CD14-positive monocyte (primary cell): ENCODE results near the gene WBP11. TPM values are rescaled to one million over a fixed set of nuclear protein-coding genes. Genes with fewer than 3 reads are reported as not detected.

Experiments used
- DNase-seq, 3 donors: peaks; one replicate each; pipeline ENCODE4 v3.0.0-alpha.2; 2011 to 2022
- H2AFZ ChIP-seq: 2 replicates; pipeline ENCODE4 v1.6.0; 2012; ENCODE audit warnings: mild to moderate bottlenecking, low read depth, low read length, inconsistent platforms; ENCODE audit not compliant: insufficient read depth, poor library complexity, severe bottlenecking
- H3K27ac ChIP-seq, 2 donors: 1 replicate in 1 of 2; 2 replicates in 1 of 2; pipeline ENCODE4 v1.5.1; 2012 to 2013; ENCODE audit warnings: low read length in 2 of 2, control low read depth in 1 of 2, inconsistent platforms in 1 of 2, low read depth in 1 of 2, mild to moderate bottlenecking in 1 of 2
- H3K27me3 ChIP-seq, 2 donors: one replicate each; pipeline versions ENCODE4 v1.6.0 to v1.6.1; 2011 to 2013; ENCODE audit warnings: low read length in 2 of 2; ENCODE audit not compliant: control insufficient read depth in 2 of 2, insufficient read depth in 2 of 2
- H3K36me3 ChIP-seq, 2 donors: replicated peaks in 1 of 2; 1 replicate in 1 of 2; 2 replicates in 1 of 2; pipeline versions ENCODE4 v1.5.1 to v1.6.1; 2012 to 2013; ENCODE audit warnings: low read length in 2 of 2, control low read depth in 1 of 2, inconsistent platforms in 1 of 2, mild to moderate bottlenecking in 1 of 2; ENCODE audit not compliant: insufficient read depth in 2 of 2, control insufficient read depth in 1 of 2
- H3K4me1 ChIP-seq, 2 donors: 1 replicate in 1 of 2; 2 replicates in 1 of 2; pipeline versions ENCODE4 v1.5.1 to v1.6.1; 2012 to 2013; ENCODE audit warnings: low read length in 2 of 2, control low read depth in 1 of 2, inconsistent platforms in 1 of 2, mild to moderate bottlenecking in 1 of 2, moderate library complexity in 1 of 2; ENCODE audit not compliant: insufficient read depth in 2 of 2, control insufficient read depth in 1 of 2
- H3K4me2 ChIP-seq: replicated peaks from 2 replicates; pipeline ENCODE3; 2012; ENCODE audit warnings: low read length, moderate library complexity, mild to moderate bottlenecking; ENCODE audit not compliant: poor library complexity, severe bottlenecking; ENCODE audit errors: extremely low read depth
- H3K4me3 ChIP-seq, 3 experiments: fragments of 200-600 bp in 1 of 3; sonication (generic) in 1 of 3; replicated peaks in 1 of 3; 1 replicate in 2 of 3; 2 replicates in 1 of 3; pipeline ENCODE4 v1.5.1; 2011 to 2013; ENCODE audit warnings: low read length in 3 of 3, mild to moderate bottlenecking in 3 of 3, control low read depth in 2 of 3, low read depth in 2 of 3, inconsistent platforms in 1 of 3, moderate library complexity in 1 of 3
- H3K79me2 ChIP-seq: 2 replicates; pipeline ENCODE4 v1.6.0; 2012; ENCODE audit warnings: mild to moderate bottlenecking, control low read depth, inconsistent platforms, low read length, moderate library complexity; ENCODE audit not compliant: insufficient read depth
- H3K9ac ChIP-seq: 2 replicates; pipeline ENCODE4 v1.6.0; 2017; ENCODE audit warnings: low read length, mild to moderate bottlenecking; ENCODE audit not compliant: insufficient read depth, poor library complexity, severe bottlenecking
- H3K9me3 ChIP-seq, 2 donors: replicated peaks in 1 of 2; 1 replicate in 1 of 2; 2 replicates in 1 of 2; pipeline versions ENCODE4 v1.5.1 to v1.6.1; 2012 to 2013; ENCODE audit warnings: low read length in 2 of 2, control low read depth in 1 of 2; ENCODE audit not compliant: control insufficient read depth in 1 of 2, insufficient read depth in 1 of 2
- H4K20me1 ChIP-seq: 2 replicates; pipeline ENCODE4 v1.6.0; 2012; ENCODE audit warnings: mild to moderate bottlenecking, low read length, control low read depth, moderate library complexity; ENCODE audit not compliant: insufficient read depth
- H3K27ac Mint-ChIP-seq, 7 donors: one replicate each; pipeline ENCODE4 v1.8.0; 2020; ENCODE audit warnings: mild to moderate bottlenecking in 7 of 7, mixed read lengths in 7 of 7, moderate library complexity in 6 of 7, inconsistent platforms in 2 of 7
- H3K27me3 Mint-ChIP-seq, 3 donors: one replicate each; pipeline ENCODE4 v1.8.0; 2021 to 2022; ENCODE audit warnings: low read depth in 3 of 3, mild to moderate bottlenecking in 3 of 3, mixed read lengths in 3 of 3, moderate library complexity in 3 of 3, inconsistent platforms in 1 of 3
- H3K36me3 Mint-ChIP-seq, 2 donors: one replicate each; pipeline ENCODE4 v1.8.0; 2020; ENCODE audit warnings: mixed read lengths in 2 of 2, inconsistent platforms in 1 of 2, mild to moderate bottlenecking in 1 of 2
- H3K4me1 Mint-ChIP-seq: one replicate; pipeline ENCODE4 v1.8.0; 2020; ENCODE audit warnings: mild to moderate bottlenecking, mixed read lengths
- H3K4me3 Mint-ChIP-seq, 2 donors: one replicate each; pipeline ENCODE4 v1.8.0; 2020; ENCODE audit warnings: mild to moderate bottlenecking in 2 of 2, mixed read lengths in 2 of 2, moderate library complexity in 1 of 2
- H3K9me3 Mint-ChIP-seq, 7 donors: one replicate each; pipeline ENCODE4 v1.8.0; 2020 to 2022; ENCODE audit warnings: mixed read lengths in 7 of 7, mild to moderate bottlenecking in 6 of 7, moderate library complexity in 6 of 7, inconsistent platforms in 2 of 7
- CTCF ChIP-seq: fragments of 200-600 bp; IDR thresholded peaks from one replicate; pipeline ENCODE4 v1.8.0; 2022; ENCODE audit warnings: antibody characterized with exemption, mild to moderate bottlenecking
- WGBS: methylation state at CpG from one replicate; pipeline ENCODE4 v1.1.5; 2013; ENCODE audit warnings: missing lambda C conversion rate; ENCODE audit not compliant: insufficient coverage; 5-methylcytosine and 5-hydroxymethylcytosine counted together
- intact Hi-C, 2 donors: fragments of 100-400 bp; cut with micrococcal nuclease; formaldehyde crosslinking; loops; one replicate each; pipeline versions ENCODE4 v1.15.0 to v1.15.1; 2023
- polyA plus RNA-seq, 3 donors: library from polyadenylated mRNA; depleted of rRNA in 1 of 3; unstranded in 2 of 3; stranded (reverse) in 1 of 3; fragments of 300-500 nt in 2 of 3; fragments of >200 nt in 1 of 3; fragmentation: Illumina TruSeq in 2 of 3; gene quantifications; 1 replicate in 2 of 3; 2 replicates in 1 of 3; pipeline ENCODE4 v1.2.3, GENCODE V29; 2012 to 2021

Gene WBP11
- polyA plus RNA-seq, 3 donors: 20.5 to 46.2 (median 29.2) TPM

DNA sequence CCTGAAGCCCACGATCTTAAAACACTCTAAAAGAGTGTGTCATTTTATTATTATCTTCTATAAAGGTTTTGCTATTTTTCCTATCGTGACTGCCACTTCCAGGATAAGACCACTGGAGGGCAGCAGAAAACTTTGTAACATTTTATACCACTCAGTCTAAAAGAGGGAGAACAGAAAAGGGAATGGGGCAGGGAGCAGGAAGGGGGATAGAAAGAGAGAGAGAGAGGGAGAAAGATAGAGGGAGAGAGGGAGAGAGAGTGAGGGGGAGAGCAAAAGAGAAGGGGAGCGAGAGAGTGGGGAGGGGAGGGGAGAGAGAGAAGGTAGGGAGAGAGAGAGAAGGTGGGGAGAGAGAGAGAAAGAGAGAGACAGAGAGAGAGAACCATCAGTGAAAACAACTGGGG lies 42.1 kb upstream of the WBP11 start:
- Histone ChIP-seq H4K20me1 (no peaks in the 10 kb centered on the region), H3K4me1 (no peaks in the 10 kb centered on the region), H3K9ac (no peak overlapping the region), H3K27me3 (no peaks in the 10 kb centered on the region), H3K4me2 (no peak overlapping the region), H3K27ac (no peak overlapping the region), H3K36me3 (no peaks in the 10 kb centered on the region), H3K4me3 (no peak overlapping the region), H2AFZ (peak overlapping the region; percentile 21), H3K79me2 (no peaks in the 10 kb centered on the region), H3K9me3 (no peaks in the 10 kb centered on the region)
- peaks cover 0 to 2% (median 0%) of the 10 kb centered on the region in 3 donors for H3K27me3 Mint-ChIP-seq
- H3K36me3 Mint-ChIP-seq: no peaks in the 10 kb centered on the region
- intact Hi-C loops: loop anchor here (5.0 to 10.0 kb wide), 2 partner anchors 89 to 152 kb away; partner anchors contain the start of gene ERP27 (in 1 of the 2)
- no peaks in the 10 kb centered on the region for H3K9me3 Mint-ChIP-seq
- H3K4me3 Mint-ChIP-seq: no peak overlapping the region
- H3K27ac Mint-ChIP-seq: no peak overlapping the region
- 22% methylated on average over 1 of the region's 3 CpGs for WGBS
- peak; percentile 21 to 52 (median 43) for DNase-seq
- TF ChIP-seq CTCF: peak; percentile 74
- peaks cover 2% of the 10 kb centered on the region for H3K4me1 Mint-ChIP-seq

GRCh38 chr12:14844401-14844800 lies 41.1 kb upstream of the WBP11 start:
- Histone ChIP-seq H3K9me3 (no peaks in the 10 kb centered on the region), H3K27me3 (no peaks in the 10 kb centered on the region), H3K4me2 (no peak overlapping the region), H3K4me3 (no peak overlapping the region), H3K79me2 (no peaks in the 10 kb centered on the region), H3K36me3 (no peaks in the 10 kb centered on the region), H4K20me1 (no peaks in the 10 kb centered on the region), H3K4me1 (no peaks in the 10 kb centered on the region), H3K27ac (no peak overlapping the region), H3K9ac (no peak overlapping the region), H2AFZ (no peak overlapping the region)
- Mint-ChIP-seq H3K4me3 (no peak overlapping the region), H3K4me1 (peaks cover 2% of the 10 kb centered on the region), H3K9me3 (peaks cover 0 to under 1% (median 0%) of the 10 kb centered on the region in 7 donors), H3K27me3 (peaks cover 0 to 2% (median 0%) of the 10 kb centered on the region in 3 donors), H3K27ac (no peak overlapping the region), H3K36me3 (no peaks in the 10 kb centered on the region)
- intact Hi-C loops: loop anchor here in 1 of 2 donors (10.0 kb wide), 1 partner anchor 90 kb away; the partner anchor contains the start of gene ERP27
- DNase-seq: no peak
- no peak for TF ChIP-seq CTCF
